Nephron progenitor cell (in vitro differentiated cells): ENCODE measurements around the gene ACAT1.
A peak's percentile ranks its signal among the peaks of the same experiment; 100 is the strongest.

Experiments
- DNase-seq: peaks from one replicate; pipeline ENCODE4 v3.0.0; 2021
- H3K27ac Mint-ChIP-seq: 2 replicates; pipeline ENCODE4 v1.8.0; 2021; ENCODE audit warnings: mild to moderate bottlenecking, moderate library complexity, mixed read lengths
- H3K27me3 Mint-ChIP-seq: 2 replicates; pipeline ENCODE4 v1.8.0; 2021; ENCODE audit warnings: mild to moderate bottlenecking, low read depth, mixed read lengths; ENCODE audit not compliant: poor library complexity
- H3K36me3 Mint-ChIP-seq: 2 replicates; pipeline ENCODE4 v1.8.0; 2021; ENCODE audit warnings: low read depth, mixed read lengths
- H3K4me1 Mint-ChIP-seq: 2 replicates; pipeline ENCODE4 v1.8.0; 2021; ENCODE audit warnings: mixed read lengths
- H3K4me3 Mint-ChIP-seq: 2 replicates; pipeline ENCODE4 v1.8.0; 2021; ENCODE audit warnings: mild to moderate bottlenecking, moderate library complexity, mixed read lengths
- H3K9me3 Mint-ChIP-seq: 2 replicates; pipeline ENCODE4 v1.8.0; 2021; ENCODE audit warnings: mild to moderate bottlenecking, moderate library complexity, mixed read lengths
- CTCF ChIP-seq: fragments of 200-600 bp; sonication (generic); IDR thresholded peaks from 2 replicates; pipeline ENCODE4 v1.5.0; 2021; ENCODE audit warnings: antibody characterized with exemption

The ACAT1 gene

GRCh38 chr11:108135845-108136544 is 14.6 kb downstream of the ACAT1 start:
- Mint-ChIP-seq H3K9me3 (no peaks in the 10 kb centered on the region), H3K27me3 (no peaks in the 10 kb centered on the region), H3K4me1 (no peaks in the 10 kb centered on the region), H3K27ac (peak overlapping the region; percentile 81), H3K4me3 (no peak overlapping the region), H3K36me3 (peaks cover 34% of the 10 kb centered on the region)
- no peak for DNase-seq
- TF ChIP-seq CTCF: no peak

GRCh38 chr11:108137212-108137611 is 15.8 kb downstream of the ACAT1 start:
- no peaks in the 10 kb centered on the region for H3K27me3 Mint-ChIP-seq
- no peak overlapping the region for H3K4me3 Mint-ChIP-seq
- peak overlapping the region; percentile 63 for H3K27ac Mint-ChIP-seq
- no peak for DNase-seq
- no peaks in the 10 kb centered on the region for H3K4me1 Mint-ChIP-seq
- no peaks in the 10 kb centered on the region for H3K9me3 Mint-ChIP-seq
- H3K36me3 Mint-ChIP-seq: peaks cover 39% of the 10 kb centered on the region
- TF ChIP-seq CTCF: no peak

- no peaks in the 10 kb centered on the region for H3K9me3 Mint-ChIP-seq
- no peaks in the 10 kb centered on the region for H3K27me3 Mint-ChIP-seq
- no peak overlapping the region for H3K27ac Mint-ChIP-seq
- no peak overlapping the region for H3K4me3 Mint-ChIP-seq
- H3K4me1 Mint-ChIP-seq: no peaks in the 10 kb centered on the region
- peaks cover 63% of the 10 kb centered on the region for H3K36me3 Mint-ChIP-seq
- no peak for TF ChIP-seq CTCF
- no peak for DNase-seq
These were observed 20.9 kb downstream of the ACAT1 start for GRCh38 chr11:108142304-108142703.

- peak overlapping the region; percentile 53 for H3K27ac Mint-ChIP-seq
- no peaks in the 10 kb centered on the region for H3K9me3 Mint-ChIP-seq
- H3K27me3 Mint-ChIP-seq: no peaks in the 10 kb centered on the region
- H3K36me3 Mint-ChIP-seq: peaks cover 73% of the 10 kb centered on the region
- no peak for DNase-seq
- no peaks in the 10 kb centered on the region for H3K4me1 Mint-ChIP-seq
- H3K4me3 Mint-ChIP-seq: no peak overlapping the region
- no peak for TF ChIP-seq CTCF
These were observed 23.2 kb downstream of the ACAT1 start for GRCh38 chr11:108144615-108145014.

- H3K36me3 Mint-ChIP-seq: peaks cover 78% of the 10 kb centered on the region
- no peaks in the 10 kb centered on the region for H3K4me1 Mint-ChIP-seq
These were observed 25.8 kb downstream of the ACAT1 start for GRCh38 chr11:108147150-108147549.

More at GRCh38 chr11:108147150-108147549, 25.8 kb downstream of the ACAT1 start:
- no peaks in the 10 kb centered on the region for H3K9me3 Mint-ChIP-seq
- TF ChIP-seq CTCF: no peak
- no peak overlapping the region for H3K4me3 Mint-ChIP-seq
- H3K27me3 Mint-ChIP-seq: no peaks in the 10 kb centered on the region
- DNase-seq: no peak
- H3K27ac Mint-ChIP-seq: no peak overlapping the region
